Islet precursor cell (in vitro differentiated cells): ENCODE results near the gene RPS27.
"Not testable (repeated sequence)": the region's sequence is repeated elsewhere in the genome, so short reads cannot be mapped to it uniquely, and the experiment has no call there.

Source experiments
- DNase-seq: peaks from one replicate; pipeline ENCODE4 v3.0.0-alpha.2; 2018

RPS27 gene

GRCh38 chr1:153987621-153988020 lies 2.9 kb upstream of the RPS27 start:
- no peak for DNase-seq

- no peak for DNase-seq
Measured at GRCh38 chr1:153991151-153991630, 629 bp downstream of the RPS27 start.

GRCh38 chr1:153991806-153992205 lies 1.2 kb downstream of the RPS27 start:
- DNase-seq = no peak

- no peak for DNase-seq
Measured at GRCh38 chr1:153995202-153995601, 4.6 kb downstream of the RPS27 start.

- DNase-seq = no peak
Measured at GRCh38 chr1:153995640-153996039, 5.1 kb downstream of the RPS27 start.

GRCh38 chr1:153996882-153997281 lies 6.3 kb downstream of the RPS27 start:
- DNase-seq = not testable (repeated sequence)

- DNase-seq = no peak
Measured at GRCh38 chr1:154000420-154000819, 9.9 kb downstream of the RPS27 start.

GRCh38 chr1:154006136-154006535 lies 15.6 kb downstream of the RPS27 start:
- DNase-seq = no peak

GRCh38 chr1:154012129-154012528 lies 21.6 kb downstream of the RPS27 start:
- no peak for DNase-seq

GRCh38 chr1:154012543-154012942 lies 22.0 kb downstream of the RPS27 start:
- not testable (repeated sequence) for DNase-seq

- no peak for DNase-seq
Measured at GRCh38 chr1:154014154-154014907, 23.8 kb downstream of the RPS27 start.

GRCh38 chr1:154019269-154019668 lies 28.7 kb downstream of the RPS27 start:
- no peak for DNase-seq

GRCh38 chr1:154019940-154020339 lies 29.4 kb downstream of the RPS27 start:
- no peak for DNase-seq

- not testable (repeated sequence) for DNase-seq
Measured at GRCh38 chr1:154033697-154034096, 43.1 kb downstream of the RPS27 start.
